Adrenal gland (tissue), 5 donors: Measurements from ENCODE around the gene PARVB.
A peak's percentile ranks its signal among the peaks of the same experiment; 100 is the strongest.

Source experiments
- POLR2A ChIP-seq, 2 donors: fragments of 450-650 bp; IDR thresholded peaks; one replicate each; pipeline ENCODE4 v1.6.1; 2017; ENCODE audit warnings: antibody characterized with exemption in 2 of 2, mild to moderate bottlenecking in 2 of 2, moderate library complexity in 1 of 2
- TF ChIP-seq, protein P1 (sequence below), 6 experiments: fragments of 450-650 bp in 4 of 6; fragments of 200-600 bp in 2 of 6; sonication (generic) in 1 of 6; IDR thresholded peaks; 1 replicate in 5 of 6; 2 replicates in 1 of 6; pipeline versions ENCODE4 v1.5.1 to v1.8.0; 2016 to 2021; ENCODE audit warnings: antibody characterized with exemption in 6 of 6, mild to moderate bottlenecking in 2 of 6, moderate library complexity in 1 of 6
- donor health status: DM: no; HTN: no; CAD: no.

DNA sequence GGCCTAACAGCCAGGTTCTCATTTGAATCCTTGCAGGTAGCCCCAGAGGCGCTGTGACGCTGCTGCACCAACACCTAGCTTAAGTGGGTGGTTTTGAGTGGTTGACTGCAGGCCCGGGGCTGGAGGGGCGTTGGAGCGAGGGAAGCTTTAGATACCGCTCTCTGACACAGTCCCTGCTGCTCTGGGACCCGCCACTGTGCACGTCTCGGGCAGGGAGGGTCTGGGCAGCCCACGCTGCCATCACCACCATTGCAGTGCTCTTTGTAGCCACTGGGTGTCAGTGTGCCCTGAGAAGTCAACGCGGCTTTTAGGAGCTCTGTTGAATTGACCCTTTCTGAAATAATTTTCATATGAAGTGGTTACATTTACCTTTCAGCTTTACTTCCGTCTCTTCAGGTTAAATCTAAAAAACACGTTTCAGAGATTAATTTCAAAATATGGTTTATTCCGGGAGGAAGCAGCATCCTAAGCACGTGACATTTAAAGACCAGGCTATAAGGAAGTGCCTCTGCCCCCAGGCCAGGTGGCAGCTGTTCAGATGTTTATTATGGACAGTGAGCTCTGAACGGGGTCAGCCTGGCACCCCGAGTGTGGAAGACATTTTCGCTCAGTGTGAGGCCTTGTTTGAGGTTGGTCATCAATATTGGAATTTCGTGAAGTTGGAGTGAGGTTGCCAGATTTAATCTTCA lies 30.9 kb upstream of the PARVB start:
- no peak for TF ChIP-seq POLR2A (IDR thresholded peaks at IDR 0.05)
- TF ChIP-seq, protein P1, sequence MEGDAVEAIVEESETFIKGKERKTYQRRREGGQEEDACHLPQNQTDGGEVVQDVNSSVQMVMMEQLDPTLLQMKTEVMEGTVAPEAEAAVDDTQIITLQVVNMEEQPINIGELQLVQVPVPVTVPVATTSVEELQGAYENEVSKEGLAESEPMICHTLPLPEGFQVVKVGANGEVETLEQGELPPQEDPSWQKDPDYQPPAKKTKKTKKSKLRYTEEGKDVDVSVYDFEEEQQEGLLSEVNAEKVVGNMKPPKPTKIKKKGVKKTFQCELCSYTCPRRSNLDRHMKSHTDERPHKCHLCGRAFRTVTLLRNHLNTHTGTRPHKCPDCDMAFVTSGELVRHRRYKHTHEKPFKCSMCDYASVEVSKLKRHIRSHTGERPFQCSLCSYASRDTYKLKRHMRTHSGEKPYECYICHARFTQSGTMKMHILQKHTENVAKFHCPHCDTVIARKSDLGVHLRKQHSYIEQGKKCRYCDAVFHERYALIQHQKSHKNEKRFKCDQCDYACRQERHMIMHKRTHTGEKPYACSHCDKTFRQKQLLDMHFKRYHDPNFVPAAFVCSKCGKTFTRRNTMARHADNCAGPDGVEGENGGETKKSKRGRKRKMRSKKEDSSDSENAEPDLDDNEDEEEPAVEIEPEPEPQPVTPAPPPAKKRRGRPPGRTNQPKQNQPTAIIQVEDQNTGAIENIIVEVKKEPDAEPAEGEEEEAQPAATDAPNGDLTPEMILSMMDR (IDR thresholded peaks at IDR 0.05), result peak; percentile 89 to 98 (median 93)
